GM12878 (cell line): Measurements from ENCODE around the gene SRCAP.

Experiments
- CTCF ChIP-seq, 3 experiments: IDR thresholded peaks in 2 of 3; conservative IDR thresholded peaks in 1 of 3; 2 replicates each; pipeline ENCODE4 v1.5.1; 2011; ENCODE audit warnings: low read depth in 3 of 3, low read length in 3 of 3, mild to moderate bottlenecking in 3 of 3, control low read depth in 2 of 3, moderate library complexity in 2 of 3, inconsistent platforms in 1 of 3, mixed read lengths in 1 of 3; ENCODE audit not compliant: control insufficient read depth in 2 of 3, insufficient read depth in 1 of 3; ENCODE audit errors: extremely low read depth in 1 of 3
- GATAD2B ChIP-seq: fragments of 450-650 bp; conservative IDR thresholded peaks from 2 replicates; pipeline ENCODE4 v1.6.1; 2017; ENCODE audit warnings: low read depth, mild to moderate bottlenecking, moderate library complexity
- HDAC2 ChIP-seq: fragments of 200-600 bp; sonication (generic); IDR thresholded peaks from 2 replicates; pipeline ENCODE4 v1.6.1; 2017
- STAT3 ChIP-seq: IDR thresholded peaks from 2 replicates; pipeline ENCODE4 v1.6.1; 2011; ENCODE audit warnings: low read depth, low read length, improper control_type of control experiment
- TF ChIP-seq, protein P1 (sequence below): fragments of 450-650 bp; IDR thresholded peaks from 2 replicates; pipeline ENCODE4 v1.6.1; 2017; ENCODE audit warnings: mild to moderate bottlenecking, moderate library complexity

GRCh38 chr16:30750876-30751465 is 52.0 kb downstream of the SRCAP start:
- TF ChIP-seq CTCF (IDR thresholded peaks at IDR 0.05 in 2 of 3, conservative IDR thresholded peaks at IDR 0.05 in 1 of 3; ENCODE audit: control insufficient read depth in 2 of 3, extremely low read depth in 1 of 3, insufficient read depth in 1 of 3, low read depth in 3 of 3, low read length in 3 of 3) = no peak
- no peak for TF ChIP-seq HDAC2
- no peak for TF ChIP-seq GATAD2B
- TF ChIP-seq, protein P1, sequence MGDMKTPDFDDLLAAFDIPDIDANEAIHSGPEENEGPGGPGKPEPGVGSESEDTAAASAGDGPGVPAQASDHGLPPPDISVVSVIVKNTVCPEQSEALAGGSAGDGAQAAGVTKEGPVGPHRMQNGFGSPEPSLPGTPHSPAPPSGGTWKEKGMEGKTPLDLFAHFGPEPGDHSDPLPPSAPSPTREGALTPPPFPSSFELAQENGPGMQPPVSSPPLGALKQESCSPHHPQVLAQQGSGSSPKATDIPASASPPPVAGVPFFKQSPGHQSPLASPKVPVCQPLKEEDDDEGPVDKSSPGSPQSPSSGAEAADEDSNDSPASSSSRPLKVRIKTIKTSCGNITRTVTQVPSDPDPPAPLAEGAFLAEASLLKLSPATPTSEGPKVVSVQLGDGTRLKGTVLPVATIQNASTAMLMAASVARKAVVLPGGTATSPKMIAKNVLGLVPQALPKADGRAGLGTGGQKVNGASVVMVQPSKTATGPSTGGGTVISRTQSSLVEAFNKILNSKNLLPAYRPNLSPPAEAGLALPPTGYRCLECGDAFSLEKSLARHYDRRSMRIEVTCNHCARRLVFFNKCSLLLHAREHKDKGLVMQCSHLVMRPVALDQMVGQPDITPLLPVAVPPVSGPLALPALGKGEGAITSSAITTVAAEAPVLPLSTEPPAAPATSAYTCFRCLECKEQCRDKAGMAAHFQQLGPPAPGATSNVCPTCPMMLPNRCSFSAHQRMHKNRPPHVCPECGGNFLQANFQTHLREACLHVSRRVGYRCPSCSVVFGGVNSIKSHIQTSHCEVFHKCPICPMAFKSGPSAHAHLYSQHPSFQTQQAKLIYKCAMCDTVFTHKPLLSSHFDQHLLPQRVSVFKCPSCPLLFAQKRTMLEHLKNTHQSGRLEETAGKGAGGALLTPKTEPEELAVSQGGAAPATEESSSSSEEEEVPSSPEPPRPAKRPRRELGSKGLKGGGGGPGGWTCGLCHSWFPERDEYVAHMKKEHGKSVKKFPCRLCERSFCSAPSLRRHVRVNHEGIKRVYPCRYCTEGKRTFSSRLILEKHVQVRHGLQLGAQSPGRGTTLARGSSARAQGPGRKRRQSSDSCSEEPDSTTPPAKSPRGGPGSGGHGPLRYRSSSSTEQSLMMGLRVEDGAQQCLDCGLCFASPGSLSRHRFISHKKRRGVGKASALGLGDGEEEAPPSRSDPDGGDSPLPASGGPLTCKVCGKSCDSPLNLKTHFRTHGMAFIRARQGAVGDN = no peak
- no peak for TF ChIP-seq STAT3
